ENCODE data around the gene OR13C4.

Gene OR13C4

DNA sequence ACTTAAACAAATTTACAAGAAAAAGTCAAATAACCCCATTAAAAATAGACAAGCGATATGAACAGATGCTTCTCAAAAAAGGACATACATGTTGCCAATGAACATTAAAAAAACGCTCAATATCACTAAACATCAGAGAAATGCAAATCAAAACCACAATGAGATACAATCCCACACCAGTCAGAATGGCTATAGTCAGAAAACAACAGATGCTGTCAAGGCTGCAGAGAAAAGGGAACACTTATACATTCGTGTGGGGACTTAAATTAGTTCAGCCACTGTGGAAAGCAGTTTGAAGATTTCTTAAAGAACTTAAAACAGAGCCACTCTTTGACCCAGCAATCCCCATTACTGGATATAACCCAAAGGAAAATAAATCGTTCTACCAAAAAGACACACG, 12.1 kb downstream of the OR13C4 start:
- no peaks in the 10 kb centered on the region for H3K27me3 ChIP-seq (ENCODE audit: control insufficient read depth, insufficient read depth, low read length)
- no peaks in the 10 kb centered on the region for H3K36me3 ChIP-seq (ENCODE audit: control insufficient read depth, insufficient read depth, low read length)
- no peaks in the 10 kb centered on the region for H3K9me3 ChIP-seq (ENCODE audit: control insufficient read depth, low read length)
- H3K9ac ChIP-seq (ENCODE audit: low read length) = no peak overlapping the region
- H3K4me1 ChIP-seq (ENCODE audit: control insufficient read depth, insufficient read depth, low read length) = no peaks in the 10 kb centered on the region
- no peak overlapping the region for H3K4me3 ChIP-seq (ENCODE audit: low read length)

DNA sequence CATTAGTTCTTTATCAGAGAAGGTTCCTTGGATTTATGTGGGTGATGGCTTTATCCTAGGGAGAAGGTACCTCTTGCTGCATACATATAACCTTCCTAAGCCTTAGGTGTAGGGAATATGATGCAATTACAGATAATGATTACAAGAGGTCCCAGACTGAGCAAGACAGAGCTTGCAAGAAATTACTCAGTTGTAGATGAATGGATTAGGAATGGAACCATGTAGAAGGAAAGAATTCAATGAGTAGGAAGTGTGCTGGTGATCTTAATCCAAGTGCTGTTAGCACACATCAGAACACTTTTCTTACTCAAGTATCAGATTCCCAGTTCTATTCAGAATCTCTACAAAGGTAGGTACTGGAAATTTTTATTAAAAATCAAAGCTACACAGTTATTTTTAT, 20.4 kb downstream of the OR13C4 start:
- Histone ChIP-seq H3K9me3 (ENCODE audit: control insufficient read depth, low read length) (no peaks in the 10 kb centered on the region), H3K27me3 (ENCODE audit: control insufficient read depth, insufficient read depth, low read length) (no peaks in the 10 kb centered on the region), H3K4me3 (ENCODE audit: low read length) (no peak overlapping the region), H3K36me3 (ENCODE audit: control insufficient read depth, insufficient read depth, low read length) (no peaks in the 10 kb centered on the region), H3K4me1 (ENCODE audit: control insufficient read depth, insufficient read depth, low read length) (no peaks in the 10 kb centered on the region), H3K9ac (ENCODE audit: low read length) (no peak overlapping the region)

DNA sequence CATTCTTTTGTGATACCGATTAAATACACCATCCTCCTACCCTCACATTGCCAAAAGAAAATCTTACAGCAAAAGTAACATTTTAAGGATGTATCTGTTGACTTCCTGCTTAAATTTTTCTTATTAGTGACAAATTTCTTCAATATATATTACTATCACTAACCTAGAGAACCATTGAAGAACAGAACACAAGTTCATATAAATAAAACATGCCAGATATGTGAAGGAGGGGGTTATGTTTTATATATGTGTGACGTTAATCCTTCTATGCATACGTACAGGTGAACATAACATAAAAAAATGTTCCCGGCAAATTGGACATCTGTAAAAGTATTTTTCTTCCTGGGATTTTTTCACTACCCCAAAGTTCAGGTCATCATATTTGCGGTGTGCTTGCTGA, 23.0 kb downstream of the OR13C4 start, which contains the start of gene OR13F1:
Gene OR13F1 (plus strand): TSS at position 301 of the 400 bp plus-strand sequence. CDS start 0 bp downstream, at position 301.
- Histone ChIP-seq H3K9me3 (ENCODE audit: control insufficient read depth, low read length) (no peaks in the 10 kb centered on the region), H3K36me3 (ENCODE audit: control insufficient read depth, insufficient read depth, low read length) (no peaks in the 10 kb centered on the region), H3K4me3 (ENCODE audit: low read length) (no peak within 1 kb of the TSS), H3K4me1 (ENCODE audit: control insufficient read depth, insufficient read depth, low read length) (no peaks in the 10 kb centered on the region), H3K27me3 (ENCODE audit: control insufficient read depth, insufficient read depth, low read length) (no peaks in the 10 kb centered on the region), H3K9ac (ENCODE audit: low read length) (no peak within 1 kb of the TSS)

DNA sequence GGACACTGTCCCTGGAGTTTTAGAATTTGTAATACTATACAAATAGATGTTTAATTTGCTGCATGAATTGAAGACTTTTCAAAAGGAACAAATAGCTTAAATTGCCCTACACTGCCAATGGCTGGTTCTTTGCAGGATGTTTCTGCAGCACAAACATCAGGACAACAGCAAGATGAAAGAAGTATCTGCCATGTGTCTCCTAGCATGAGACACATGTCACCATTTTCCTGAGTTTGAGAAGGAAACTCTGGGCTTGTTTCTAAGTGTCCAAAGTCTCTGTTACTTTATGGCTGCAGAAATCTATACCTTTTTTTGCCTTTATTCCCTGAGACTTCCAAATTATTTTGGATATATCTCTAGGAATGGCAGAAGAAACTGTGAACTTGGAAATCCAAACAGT, 23.6 kb downstream of the OR13C4 start:
- H3K27me3 ChIP-seq (ENCODE audit: control insufficient read depth, insufficient read depth, low read length) = no peaks in the 10 kb centered on the region
- no peak overlapping the region for H3K4me3 ChIP-seq (ENCODE audit: low read length)
- H3K9me3 ChIP-seq (ENCODE audit: control insufficient read depth, low read length) = no peaks in the 10 kb centered on the region
- H3K4me1 ChIP-seq (ENCODE audit: control insufficient read depth, insufficient read depth, low read length) = no peaks in the 10 kb centered on the region
- H3K9ac ChIP-seq (ENCODE audit: low read length) = no peak overlapping the region
- H3K36me3 ChIP-seq (ENCODE audit: control insufficient read depth, insufficient read depth, low read length) = no peaks in the 10 kb centered on the region

DNA sequence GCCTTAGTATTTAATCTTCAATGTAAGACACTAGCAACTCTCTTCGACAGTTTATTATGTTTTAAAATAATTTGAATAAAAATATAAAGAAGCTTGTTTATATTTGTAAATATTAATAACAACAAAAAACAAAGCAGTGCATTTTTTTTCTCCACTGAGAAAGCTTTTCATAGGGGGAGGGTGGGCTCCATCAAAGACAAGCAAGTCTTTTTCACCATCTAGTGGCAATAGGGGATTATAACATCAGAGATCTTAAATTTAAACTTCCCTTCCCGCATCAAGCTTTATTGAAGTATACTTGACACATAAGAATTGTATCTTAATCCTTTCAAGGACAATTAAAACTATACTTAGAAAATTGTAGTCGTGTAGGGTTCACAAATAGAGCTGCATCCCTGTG, 32.2 kb downstream of the OR13C4 start:
- no peaks in the 10 kb centered on the region for H3K36me3 ChIP-seq (ENCODE audit: control insufficient read depth, insufficient read depth, low read length)
- H3K9ac ChIP-seq (ENCODE audit: low read length) = no peak overlapping the region
- H3K4me3 ChIP-seq (ENCODE audit: low read length) = no peak overlapping the region
- H3K27me3 ChIP-seq (ENCODE audit: control insufficient read depth, insufficient read depth, low read length) = no peaks in the 10 kb centered on the region
- no peaks in the 10 kb centered on the region for H3K9me3 ChIP-seq (ENCODE audit: control insufficient read depth, low read length)
- no peaks in the 10 kb centered on the region for H3K4me1 ChIP-seq (ENCODE audit: control insufficient read depth, insufficient read depth, low read length)

DNA sequence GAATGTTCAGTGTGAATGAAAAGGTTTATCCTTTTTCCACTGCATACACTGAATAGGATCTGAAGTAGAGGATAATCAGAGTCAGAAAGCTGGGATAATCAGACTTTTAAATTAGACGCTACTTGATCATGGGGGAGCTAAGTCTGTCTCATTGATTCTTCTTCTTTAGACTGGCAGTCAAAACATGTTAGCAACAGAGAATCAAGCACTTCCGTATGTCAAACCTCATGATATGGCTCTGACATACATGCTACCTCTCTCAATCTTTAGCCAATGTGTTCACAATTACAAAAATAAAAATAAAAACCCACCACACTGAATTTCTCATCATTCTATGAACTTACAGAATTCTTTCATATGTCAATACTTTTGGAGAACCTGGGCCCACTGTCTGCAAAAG, 42.0 kb downstream of the OR13C4 start:
- no peaks in the 10 kb centered on the region for H3K4me1 ChIP-seq (ENCODE audit: control insufficient read depth, insufficient read depth, low read length)
- no peaks in the 10 kb centered on the region for H3K9me3 ChIP-seq (ENCODE audit: control insufficient read depth, low read length)
- no peaks in the 10 kb centered on the region for H3K27me3 ChIP-seq (ENCODE audit: control insufficient read depth, insufficient read depth, low read length)
- H3K4me3 ChIP-seq (ENCODE audit: low read length) = no peak overlapping the region
- no peak overlapping the region for H3K9ac ChIP-seq (ENCODE audit: low read length)
- no peaks in the 10 kb centered on the region for H3K36me3 ChIP-seq (ENCODE audit: control insufficient read depth, insufficient read depth, low read length)

DNA sequence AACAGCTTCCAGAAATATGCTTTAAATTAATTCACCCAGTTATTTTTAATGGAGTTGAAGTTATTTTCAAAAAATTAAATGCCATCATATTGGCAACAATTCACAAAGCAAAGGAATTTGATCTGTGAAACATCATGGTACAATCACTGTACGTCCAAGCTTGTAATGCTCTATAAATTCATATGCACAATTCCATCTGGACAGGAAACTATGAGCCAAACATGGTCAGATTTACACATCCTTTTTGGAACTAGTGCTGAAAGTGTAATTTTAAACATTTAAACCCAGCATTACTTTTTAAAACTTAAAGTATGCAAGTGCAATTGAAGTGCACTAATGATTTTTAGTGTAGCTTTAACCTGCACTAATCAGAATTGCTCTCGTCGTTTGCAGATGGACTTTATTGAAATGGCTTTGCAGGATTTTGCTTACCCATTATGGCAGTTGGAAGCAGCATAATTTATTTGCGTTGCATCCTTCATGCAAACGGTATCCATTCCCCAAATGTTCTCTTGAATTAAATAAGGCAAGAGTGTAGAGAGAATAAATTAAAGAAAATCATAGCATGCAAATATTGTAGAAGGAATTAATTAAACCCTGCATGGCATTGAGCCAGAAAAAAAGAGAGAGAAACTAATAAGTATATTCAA, 44.0 kb downstream of the OR13C4 start:
- H3K4me1 ChIP-seq (ENCODE audit: control insufficient read depth, insufficient read depth, low read length) = no peaks in the 10 kb centered on the region

More for the DNA sequence above, 44.0 kb downstream of the OR13C4 start:
- no peak overlapping the region for H3K9ac ChIP-seq (ENCODE audit: low read length)
- H3K9me3 ChIP-seq (ENCODE audit: control insufficient read depth, low read length) = no peaks in the 10 kb centered on the region
- no peak overlapping the region for H3K4me3 ChIP-seq (ENCODE audit: low read length)
- no peaks in the 10 kb centered on the region for H3K36me3 ChIP-seq (ENCODE audit: control insufficient read depth, insufficient read depth, low read length)
- no peaks in the 10 kb centered on the region for H3K27me3 ChIP-seq (ENCODE audit: control insufficient read depth, insufficient read depth, low read length)
